GM18951 (cell line): Measurements from ENCODE around the gene MARCHF2.

Experiments
- POLR2A ChIP-seq: IDR thresholded peaks from 4 replicates; pipeline ENCODE4 v1.6.1; 2011; ENCODE audit warnings: mild to moderate bottlenecking; ENCODE audit not compliant: insufficient read length, insufficient read depth; ENCODE audit errors: extremely low read depth
- in situ Hi-C: fragments of 300-500 bp; cut with MboI; formaldehyde crosslinking; loops from one replicate; pipeline ENCODE4 v1.12.0; 2022; ENCODE audit warnings: low sequenced_read_pairs, mixed read lengths, inconsistent platforms; ENCODE audit not compliant: unreplicated experiment

MARCHF2 gene

DNA sequence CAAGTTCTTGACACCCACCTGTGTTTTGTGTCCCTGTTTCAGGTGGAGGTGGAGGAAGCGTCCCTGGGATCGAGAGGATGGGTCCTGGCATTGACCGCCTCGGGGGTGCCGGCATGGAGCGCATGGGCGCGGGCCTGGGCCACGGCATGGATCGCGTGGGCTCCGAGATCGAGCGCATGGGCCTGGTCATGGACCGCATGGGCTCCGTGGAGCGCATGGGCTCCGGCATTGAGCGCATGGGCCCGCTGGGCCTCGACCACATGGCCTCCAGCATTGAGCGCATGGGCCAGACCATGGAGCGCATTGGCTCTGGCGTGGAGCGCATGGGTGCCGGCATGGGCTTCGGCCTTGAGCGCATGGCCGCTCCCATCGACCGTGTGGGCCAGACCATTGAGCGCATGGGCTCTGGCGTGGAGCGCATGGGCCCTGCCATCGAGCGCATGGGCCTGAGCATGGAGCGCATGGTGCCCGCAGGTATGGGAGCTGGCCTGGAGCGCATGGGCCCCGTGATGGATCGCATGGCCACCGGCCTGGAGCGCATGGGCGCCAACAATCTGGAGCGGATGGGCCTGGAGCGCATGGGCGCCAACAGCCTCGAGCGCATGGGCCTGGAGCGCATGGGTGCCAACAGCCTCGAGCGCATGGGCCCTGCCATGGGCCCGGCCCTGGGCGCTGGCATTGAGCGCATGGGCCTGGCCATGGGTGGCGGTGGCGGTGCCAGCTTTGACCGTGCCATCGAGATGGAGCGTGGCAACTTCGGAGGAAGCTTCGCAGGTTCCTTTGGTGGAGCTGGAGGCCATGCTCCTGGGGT, 72.7 kb downstream of the MARCHF2 start:
- in situ Hi-C loops = no loop called here
- TF ChIP-seq POLR2A = no peak

DNA sequence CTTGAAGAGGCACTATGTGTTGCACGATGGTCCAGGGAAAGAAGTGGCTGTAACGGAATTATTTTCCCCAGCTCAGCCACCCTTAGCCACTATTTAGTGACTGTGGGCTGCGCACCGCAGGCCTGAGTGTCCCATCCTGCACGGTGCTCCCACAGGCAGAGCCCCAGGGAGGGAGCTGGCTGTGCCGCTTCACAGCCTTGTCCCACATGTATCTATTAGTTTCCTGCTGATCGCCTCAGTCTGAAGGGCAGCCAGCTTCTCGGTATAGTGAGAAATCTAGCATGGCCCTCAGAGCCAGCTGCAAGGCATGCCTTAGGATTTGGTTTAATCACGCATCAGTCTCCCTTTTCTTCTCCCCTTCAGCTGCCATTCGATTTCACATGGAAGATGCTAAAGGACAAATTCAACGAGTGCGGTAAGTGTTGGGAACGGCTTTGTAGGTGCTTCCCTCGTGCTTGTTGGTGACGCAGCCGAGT, 73.6 kb downstream of the MARCHF2 start:
- TF ChIP-seq POLR2A = no peak
- in situ Hi-C loops = no loop called here

DNA sequence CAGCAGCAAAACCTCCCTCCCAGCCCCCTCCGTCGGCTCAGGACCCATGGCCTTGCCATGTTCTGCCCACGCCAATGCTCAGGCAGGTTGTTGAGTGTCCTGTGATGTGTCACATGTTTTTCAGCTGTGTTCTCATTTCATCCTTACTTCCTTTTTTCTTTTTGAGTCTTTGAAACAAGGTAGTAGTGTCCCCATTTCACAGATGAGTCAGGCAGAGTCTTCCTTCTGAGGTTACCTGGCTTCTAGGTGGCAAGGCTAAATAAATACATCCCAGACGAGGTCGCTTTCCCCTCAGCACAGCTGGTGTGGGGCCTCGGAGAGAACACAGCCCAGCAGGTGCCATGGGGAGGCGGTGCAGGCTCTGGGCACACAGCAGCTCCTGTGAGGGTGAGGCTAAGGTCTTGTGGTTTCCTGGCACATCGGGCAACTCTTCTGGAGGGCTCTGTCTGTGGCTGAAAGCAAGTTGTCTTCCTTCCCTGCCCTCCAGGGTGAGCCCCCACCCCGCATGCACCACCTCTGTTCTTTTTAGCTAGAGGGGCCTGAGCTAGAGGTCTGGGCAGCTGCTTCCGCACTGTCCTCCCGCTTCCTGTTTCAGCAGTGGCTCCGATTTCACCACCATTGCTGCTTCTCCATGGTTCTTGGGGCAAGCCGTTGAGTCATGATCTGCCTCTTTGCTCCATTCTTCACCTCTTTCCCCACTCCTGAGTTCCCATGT, 74.2 kb downstream of the MARCHF2 start:
- in situ Hi-C loops = no loop called here
- no peak for TF ChIP-seq POLR2A

DNA sequence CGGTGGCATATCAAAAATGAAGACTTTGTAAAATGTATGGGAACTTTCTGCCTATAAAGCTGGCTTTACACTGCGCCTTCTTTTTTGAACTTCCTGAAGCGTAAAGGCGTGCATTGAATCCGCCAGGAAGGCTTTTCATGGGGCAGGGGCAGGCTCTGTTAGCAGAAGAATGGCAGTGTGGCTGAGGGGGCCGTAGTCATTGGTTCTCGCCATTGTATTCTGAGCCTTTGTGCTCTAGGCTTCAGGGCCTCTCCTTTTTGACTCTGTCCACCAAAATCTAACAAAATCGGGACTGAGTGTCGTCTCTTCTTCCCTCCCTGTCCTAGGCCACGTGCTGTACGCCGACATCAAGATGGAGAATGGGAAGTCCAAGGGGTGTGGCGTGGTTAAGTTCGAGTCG, 75.3 kb downstream of the MARCHF2 start:
- in situ Hi-C loops = no loop called here
- TF ChIP-seq POLR2A = no peak
